Right lobe of liver (tissue), 6 donors: ENCODE results near the gene ORC4. TPM values are rescaled to one million over a fixed set of nuclear protein-coding genes. Genes with fewer than 3 reads are reported as not detected.

ENCODE experiments used
- ATAC-seq, 4 donors: fragments of 200-7000 bp; cut with Tn5 transposase; one replicate each; pipeline ENCODE4 v1.9.1; 2020; ENCODE audit warnings: mild to moderate bottlenecking in 4 of 4, moderate library complexity in 4 of 4
- DNase-seq, 3 donors: peaks; one replicate each; pipeline ENCODE4 v3.0.0-alpha.2; 2020
- H3K27ac ChIP-seq, 3 donors: fragments of 200-600 bp; one replicate each; pipeline ENCODE4 v1.8.0; 2022
- H3K27me3 ChIP-seq, 2 donors: fragments of 200-600 bp; one replicate each; pipeline ENCODE4 v1.8.0; 2022
- H3K36me3 ChIP-seq, 4 donors: fragments of 200-600 bp; sonication (generic) in 1 of 4; one replicate each; pipeline versions ENCODE4 v1.5.1 to v1.8.0; 2017 to 2022; ENCODE audit warnings: control low read depth in 1 of 4
- H3K4me1 ChIP-seq, 4 donors: fragments of 200-600 bp; sonication (generic) in 1 of 4; one replicate each; pipeline versions ENCODE4 v1.5.1 to v1.8.0; 2017 to 2022; ENCODE audit warnings: control low read depth in 1 of 4
- H3K4me3 ChIP-seq, 3 donors: fragments of 200-600 bp; one replicate each; pipeline ENCODE4 v1.8.0; 2022
- H3K9me3 ChIP-seq, 4 donors: fragments of 200-600 bp; sonication (generic) in 1 of 4; one replicate each; pipeline versions ENCODE4 v1.5.1 to v1.8.0; 2017 to 2022; ENCODE audit warnings: control low read depth in 1 of 4
- POLR2A ChIP-seq: fragments of 450-650 bp; IDR thresholded peaks from one replicate; pipeline ENCODE4 v1.6.1; 2017; ENCODE audit warnings: antibody characterized with exemption, mild to moderate bottlenecking
- WGBS: methylation state at CpG from one replicate; pipeline ENCODE4 v1.1.6; 2018; ENCODE audit warnings: low coverage, low lambda C conversion rate; ENCODE audit not compliant: insufficient coverage; ENCODE audit errors: missing lambda C conversion rate; 5-methylcytosine and 5-hydroxymethylcytosine counted together
- intact Hi-C, 2 donors: fragments of 100-400 bp; cut with DNase I; formaldehyde crosslinking; loops; one replicate each; pipeline versions ENCODE4 v1.11.2 to v1.14.1; 2022
- total RNA-seq, 6 experiments: library from RNA; depleted of rRNA in 2 of 6; stranded (reverse); fragments of >200 nt in 2 of 6; fragmentation: NEBNext Ultra II Directional in 3 of 6; extraction: Animal tissue kit (Norgen Biotek cat#: 25700) in 3 of 6; gene quantifications; one replicate each; pipeline versions ENCODE4 v1.1.0 to v1.2.4, GENCODE V29; 2016 to 2023
- TF ChIP-seq, protein P1 (sequence below), 4 donors: fragments of 200-600 bp in 3 of 4; fragments of 450-650 bp in 1 of 4; IDR thresholded peaks; one replicate each; pipeline versions ENCODE4 v1.5.1 to v1.8.0; 2016 to 2022; ENCODE audit warnings: antibody characterized with exemption in 4 of 4, mild to moderate bottlenecking in 2 of 4
- donor health status: DM: no; HTN: yes; CAD: no.
- donor health status: DM: no; HTN: no; CAD: no.
- donor health status: DM: no; HTN: no; CAD: no.
- donor health status: DM: no; HTN: yes; CAD: no.
- donor health status: DM: no; HTN: yes; CAD: no.

ORC4 gene
- total RNA-seq, 6 experiments from 2014 or later = 18.6 to 61.4 (median 22.9) TPM

DNA sequence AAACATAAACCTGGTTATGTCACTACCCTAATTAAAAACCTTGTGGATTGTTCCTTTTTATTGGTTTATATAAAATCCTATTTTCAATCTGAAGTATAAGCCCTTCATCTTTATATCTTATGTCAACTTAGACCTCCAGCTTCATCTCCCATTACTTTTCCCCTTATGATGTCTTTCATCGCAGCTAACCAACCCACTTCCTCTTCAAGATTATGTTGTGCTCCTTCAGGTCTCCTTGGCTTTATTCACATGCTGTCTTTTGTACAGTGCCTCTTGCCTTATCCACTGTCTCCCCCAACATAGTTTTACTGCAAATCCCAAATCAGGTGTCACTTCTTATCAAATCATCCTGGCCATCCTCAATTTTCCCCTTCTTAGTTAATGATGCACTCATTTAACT, 26.3 kb upstream of the ORC4 start:
- intact Hi-C loops = no loop called here
- Histone ChIP-seq H3K9me3 (no peaks in the 10 kb centered on the region), H3K27ac (no peak overlapping the region), H3K36me3 (no peaks in the 10 kb centered on the region), H3K4me3 (no peak overlapping the region), H3K4me1 (no peaks in the 10 kb centered on the region), H3K27me3 (no peaks in the 10 kb centered on the region)
- WGBS = 78% methylated on average over 1 of the region's 1 CpG
- DNase-seq (no peak), ATAC-seq (no peak)
- TF ChIP-seq, protein P1, sequence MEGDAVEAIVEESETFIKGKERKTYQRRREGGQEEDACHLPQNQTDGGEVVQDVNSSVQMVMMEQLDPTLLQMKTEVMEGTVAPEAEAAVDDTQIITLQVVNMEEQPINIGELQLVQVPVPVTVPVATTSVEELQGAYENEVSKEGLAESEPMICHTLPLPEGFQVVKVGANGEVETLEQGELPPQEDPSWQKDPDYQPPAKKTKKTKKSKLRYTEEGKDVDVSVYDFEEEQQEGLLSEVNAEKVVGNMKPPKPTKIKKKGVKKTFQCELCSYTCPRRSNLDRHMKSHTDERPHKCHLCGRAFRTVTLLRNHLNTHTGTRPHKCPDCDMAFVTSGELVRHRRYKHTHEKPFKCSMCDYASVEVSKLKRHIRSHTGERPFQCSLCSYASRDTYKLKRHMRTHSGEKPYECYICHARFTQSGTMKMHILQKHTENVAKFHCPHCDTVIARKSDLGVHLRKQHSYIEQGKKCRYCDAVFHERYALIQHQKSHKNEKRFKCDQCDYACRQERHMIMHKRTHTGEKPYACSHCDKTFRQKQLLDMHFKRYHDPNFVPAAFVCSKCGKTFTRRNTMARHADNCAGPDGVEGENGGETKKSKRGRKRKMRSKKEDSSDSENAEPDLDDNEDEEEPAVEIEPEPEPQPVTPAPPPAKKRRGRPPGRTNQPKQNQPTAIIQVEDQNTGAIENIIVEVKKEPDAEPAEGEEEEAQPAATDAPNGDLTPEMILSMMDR (IDR thresholded peaks at IDR 0.05) = no peak
- TF ChIP-seq POLR2A = no peak

DNA sequence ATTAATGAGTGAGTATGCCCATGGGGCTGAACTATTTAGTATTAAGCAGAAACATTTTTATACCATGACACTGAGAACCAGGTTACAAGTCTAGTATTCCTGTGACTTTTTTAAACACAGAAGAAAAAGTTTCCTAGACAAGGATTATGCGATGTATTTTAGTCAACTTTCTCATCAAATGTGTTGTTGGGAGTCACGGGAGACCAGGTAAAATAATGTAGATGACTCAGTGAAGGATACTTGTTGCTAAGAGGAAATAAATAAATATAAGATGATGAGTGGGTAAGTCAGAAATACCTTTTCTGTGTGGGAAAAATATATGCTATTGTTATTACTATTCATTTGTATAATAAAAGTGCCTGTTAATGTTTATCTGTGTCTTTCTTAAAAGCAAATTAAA, 23.8 kb upstream of the ORC4 start:
- no peaks in the 10 kb centered on the region for H3K9me3 ChIP-seq
- ATAC-seq (no peak), DNase-seq (no peak)
- H3K4me3 ChIP-seq = no peak overlapping the region
- WGBS = 100% methylated on average over 2 of the region's 2 CpGs
- H3K27me3 ChIP-seq = no peaks in the 10 kb centered on the region
- intact Hi-C loops = no loop called here
- no peaks in the 10 kb centered on the region for H3K36me3 ChIP-seq
- no peaks in the 10 kb centered on the region for H3K4me1 ChIP-seq
- no peak overlapping the region for H3K27ac ChIP-seq
- no peak for TF ChIP-seq POLR2A
- TF ChIP-seq, protein P1 (IDR thresholded peaks at IDR 0.05) = no peak

DNA sequence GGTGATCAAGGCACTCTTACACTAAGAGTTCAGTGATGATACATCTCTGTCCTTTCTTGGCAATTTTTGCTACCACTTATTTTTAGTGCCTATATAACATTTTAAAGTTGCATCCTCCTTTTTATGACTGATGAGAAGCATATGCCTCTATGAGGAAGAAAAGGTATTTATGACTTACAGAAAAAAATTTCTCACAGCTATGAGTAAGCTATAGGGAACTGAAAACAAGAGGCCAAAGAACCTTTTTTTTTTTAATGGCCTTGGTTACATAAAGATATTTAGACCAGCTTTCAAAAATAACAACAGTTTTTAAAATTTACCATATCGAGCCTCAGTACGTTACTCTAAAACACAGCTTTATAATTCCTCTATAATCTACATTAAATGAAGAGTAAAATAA, 21.7 kb upstream of the ORC4 start:
- 90% methylated on average over 2 of the region's 2 CpGs for WGBS
- no peak for ATAC-seq

DNA sequence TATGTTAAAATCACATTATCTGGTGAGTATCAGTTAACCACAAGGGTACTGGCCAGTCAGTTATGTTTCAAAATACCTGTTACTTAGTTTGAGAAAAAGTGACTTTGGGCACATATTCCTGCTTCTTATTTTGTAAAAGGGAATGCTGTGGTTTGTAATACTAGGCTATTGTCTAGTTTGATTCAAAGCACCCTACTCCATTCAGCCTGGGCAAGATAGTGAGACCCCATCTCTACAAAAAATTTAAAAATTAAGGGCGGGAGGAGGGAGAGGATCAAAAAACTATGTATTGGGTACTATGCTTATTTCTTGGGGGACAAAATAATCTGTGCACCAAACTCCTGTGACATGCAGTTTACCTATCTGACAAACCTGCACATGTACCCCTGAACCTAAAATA, 19.2 kb upstream of the ORC4 start:
- Histone ChIP-seq H3K4me3 (no peak overlapping the region), H3K4me1 (no peaks in the 10 kb centered on the region), H3K9me3 (no peaks in the 10 kb centered on the region), H3K36me3 (no peaks in the 10 kb centered on the region), H3K27ac (no peak overlapping the region), H3K27me3 (no peaks in the 10 kb centered on the region)
- WGBS = 100% methylated on average over 1 of the region's 1 CpG
- intact Hi-C loops = no loop called here
- ATAC-seq (no peak), DNase-seq (no peak)
- TF ChIP-seq, protein P1 (IDR thresholded peaks at IDR 0.05) = no peak
- TF ChIP-seq POLR2A = no peak

More for the DNA sequence above, 21.7 kb upstream of the ORC4 start:
- Histone ChIP-seq H3K27ac (no peak overlapping the region), H3K27me3 (no peaks in the 10 kb centered on the region), H3K4me1 (no peaks in the 10 kb centered on the region), H3K36me3 (no peaks in the 10 kb centered on the region), H3K9me3 (no peaks in the 10 kb centered on the region), H3K4me3 (no peak overlapping the region)
- TF ChIP-seq POLR2A = no peak
- TF ChIP-seq, protein P1 (IDR thresholded peaks at IDR 0.05) = no peak
- DNase-seq = no peak
- intact Hi-C loops = no loop called here

DNA sequence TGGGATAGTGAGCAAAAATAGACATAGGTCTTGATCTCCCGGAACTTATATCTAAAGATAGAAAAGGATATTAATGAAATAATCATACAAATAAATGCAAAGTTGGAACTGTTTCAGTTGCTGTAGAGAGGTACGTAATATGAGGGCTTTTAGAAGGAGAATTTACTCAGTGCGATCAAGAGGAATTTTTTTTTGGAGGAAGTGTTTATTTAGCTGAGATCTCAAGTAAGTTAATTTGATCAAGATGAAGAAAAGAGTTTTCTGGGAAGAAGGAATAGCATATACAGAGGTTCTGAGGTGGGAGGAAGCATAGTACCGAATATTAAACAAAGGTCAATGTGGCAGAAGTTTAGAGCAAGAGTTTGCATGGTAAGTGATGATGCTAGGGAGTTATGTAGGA, 11.7 kb upstream of the ORC4 start:
- Histone ChIP-seq H3K27me3 (no peaks in the 10 kb centered on the region), H3K9me3 (no peaks in the 10 kb centered on the region), H3K4me1 (no peaks in the 10 kb centered on the region), H3K4me3 (no peak overlapping the region), H3K36me3 (no peaks in the 10 kb centered on the region), H3K27ac (no peak overlapping the region)
- no peak for DNase-seq
- intact Hi-C loops = no loop called here
- 85% methylated on average over 4 of the region's 4 CpGs for WGBS
- ATAC-seq = no peak
- TF ChIP-seq POLR2A = no peak
- TF ChIP-seq, protein P1 (IDR thresholded peaks at IDR 0.05) = no peak
